SK-N-DZ (cell line): Measurements from ENCODE around the gene ARID3A.
"Not testable (repeated sequence)": the region's sequence is repeated elsewhere in the genome, so short reads cannot be mapped to it uniquely, and the experiment has no call there.

Experiments
- DNase-seq: peaks from one replicate; pipeline ENCODE4 v3.0.0-alpha.2; 2015; ENCODE audit warnings: low spot score

ARID3A gene

DNA sequence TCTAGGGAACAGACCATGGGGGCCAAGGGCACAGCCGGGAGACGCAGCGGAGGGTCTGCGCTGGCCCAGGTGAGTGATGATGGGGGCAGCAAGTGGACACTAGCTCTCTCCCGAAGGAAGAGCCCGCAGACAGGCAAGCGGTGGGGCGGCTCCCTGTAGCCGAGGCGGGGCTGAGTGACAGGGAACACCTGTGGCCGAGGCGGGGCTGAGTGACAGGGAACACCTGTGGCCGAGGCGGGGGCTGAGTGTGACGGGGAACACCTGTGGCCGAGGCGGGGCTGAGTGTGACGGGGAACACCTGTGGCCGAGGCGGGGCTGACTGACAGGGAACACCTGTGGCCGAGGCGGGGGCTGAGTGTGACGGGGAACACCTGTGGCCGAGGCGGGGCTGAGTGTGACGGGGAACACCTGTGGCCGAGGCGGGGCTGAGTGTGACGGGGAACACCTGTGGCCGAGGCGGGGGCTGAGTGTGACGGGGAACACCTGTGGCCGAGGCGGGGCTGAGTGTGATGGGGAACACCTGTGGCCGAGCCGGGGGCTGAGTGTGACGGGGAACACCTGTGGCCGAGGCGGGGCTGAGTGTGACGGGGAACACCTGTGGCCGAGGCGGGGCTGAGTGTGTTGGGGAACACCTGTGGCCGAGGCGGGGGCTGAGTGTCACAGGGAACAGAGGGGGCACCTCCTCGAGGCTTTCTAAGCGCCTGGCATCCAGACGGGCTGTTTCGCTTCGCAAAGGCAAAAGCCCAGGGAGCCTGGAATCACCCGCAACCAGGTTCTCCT lies 34.2 kb upstream of the ARID3A start:
- DNase-seq = not testable (repeated sequence)

GRCh38 chr19:892243-892893 lies 33.5 kb upstream of the ARID3A start:
- DNase-seq = no peak

- DNase-seq = peak; percentile 95
These were observed 32.7 kb upstream of the ARID3A start, which contains the start of the genes MED16 and RNU6-9 for GRCh38 chr19:892894-893689. MED16 (minus strand) TSS chr19:893187; CDS start chr19:891131, 2,056 bp downstream. RNU6-9 (plus strand) TSS chr19:893484.

DNA sequence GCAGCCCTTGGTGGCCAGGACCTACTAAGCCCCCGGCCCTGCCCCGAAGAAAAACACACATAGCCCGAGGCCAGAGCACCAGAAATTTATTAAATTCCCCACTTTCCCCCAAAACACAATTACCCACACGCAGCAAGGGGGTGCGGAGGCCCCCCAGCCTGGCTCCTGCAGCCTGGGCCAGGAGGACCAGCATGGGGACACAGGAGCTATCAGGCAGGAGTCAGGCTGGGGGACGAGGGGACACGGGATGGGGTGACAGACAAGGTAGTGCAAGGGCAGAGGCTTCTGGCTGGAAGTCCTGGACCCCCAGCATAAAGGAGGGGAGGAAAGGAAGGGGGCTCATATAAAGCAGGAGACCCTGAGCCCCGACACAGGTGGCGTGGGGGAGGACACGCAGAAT lies 29.4 kb upstream of the ARID3A start:
- DNase-seq = no peak

- no peak for DNase-seq
These were observed 28.8 kb upstream of the ARID3A start for GRCh38 chr19:896999-897398.

DNA sequence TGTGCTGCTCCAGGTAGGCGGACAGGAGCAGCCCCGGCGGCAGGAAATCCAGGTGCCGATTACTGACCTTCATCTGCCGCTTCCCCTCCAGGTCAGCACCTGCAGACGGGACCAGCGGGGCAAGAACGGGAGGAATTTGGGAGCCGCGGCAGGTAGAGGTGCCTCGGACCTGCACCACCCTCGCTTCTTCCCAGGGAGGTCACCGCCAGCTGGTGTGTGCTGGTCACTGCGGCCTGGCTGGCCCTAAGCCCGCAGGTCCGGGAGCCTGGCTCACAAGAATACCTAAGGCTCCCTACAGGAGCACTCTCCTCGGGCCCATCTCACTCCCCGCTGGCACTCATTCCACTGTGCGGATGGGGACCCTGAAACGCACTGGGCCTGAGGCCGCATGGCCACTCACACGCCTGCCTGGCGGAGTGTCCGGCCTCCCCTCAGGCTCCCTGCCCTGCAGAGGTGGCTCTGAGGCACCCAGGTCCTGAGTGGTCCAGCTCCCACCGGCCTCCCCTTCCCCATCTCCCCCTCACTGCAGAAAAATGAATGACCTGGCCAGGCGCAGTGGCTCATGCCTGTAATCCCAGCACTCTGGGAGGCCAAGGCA lies 28.3 kb upstream of the ARID3A start:
- DNase-seq = no peak

GRCh38 chr19:898663-899062 lies 27.2 kb upstream of the ARID3A start:
- DNase-seq = peak; percentile 82

- DNase-seq = no peak
These were observed 26.3 kb upstream of the ARID3A start for GRCh38 chr19:899336-900042.

- no peak for DNase-seq
These were observed 25.9 kb upstream of the ARID3A start for GRCh38 chr19:900043-900301.

DNA sequence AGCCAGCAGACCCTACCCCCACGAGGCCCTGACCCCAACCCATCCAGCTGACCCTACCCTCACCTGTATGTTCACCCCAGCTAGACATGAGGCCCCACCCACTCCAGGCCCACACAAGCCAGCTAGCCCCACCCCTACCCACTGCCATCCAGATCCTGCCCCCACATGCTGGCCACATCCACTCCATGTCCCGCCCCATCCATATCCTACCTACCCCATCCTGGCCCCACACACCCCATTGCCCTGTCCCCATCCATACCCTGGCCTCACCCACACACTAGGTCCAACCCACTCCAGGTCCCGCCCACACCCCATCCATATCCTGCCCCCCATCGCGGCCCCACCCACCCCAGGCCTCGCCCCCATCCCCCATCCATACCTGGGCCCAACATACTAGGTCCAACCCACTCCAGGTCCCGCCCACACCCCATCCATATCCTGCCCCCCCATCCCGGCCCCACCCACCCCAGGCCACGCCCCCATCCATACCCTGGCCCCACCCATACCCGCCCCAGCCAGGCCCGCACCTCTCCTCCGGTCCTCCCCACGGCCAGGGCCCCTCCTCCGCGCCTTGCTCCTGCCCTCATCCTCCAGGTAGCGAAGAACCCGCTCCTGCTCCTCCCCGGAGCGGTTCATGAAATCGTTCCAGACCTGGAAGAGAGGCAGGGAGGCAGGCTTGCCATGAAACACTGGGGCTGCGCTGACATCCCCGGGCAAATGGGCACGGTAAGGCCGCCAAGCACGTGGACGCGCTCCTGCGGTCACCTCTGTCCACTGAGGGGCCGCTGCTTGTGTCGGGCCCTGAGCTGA lies 25.3 kb upstream of the ARID3A start:
- DNase-seq = no peak

DNA sequence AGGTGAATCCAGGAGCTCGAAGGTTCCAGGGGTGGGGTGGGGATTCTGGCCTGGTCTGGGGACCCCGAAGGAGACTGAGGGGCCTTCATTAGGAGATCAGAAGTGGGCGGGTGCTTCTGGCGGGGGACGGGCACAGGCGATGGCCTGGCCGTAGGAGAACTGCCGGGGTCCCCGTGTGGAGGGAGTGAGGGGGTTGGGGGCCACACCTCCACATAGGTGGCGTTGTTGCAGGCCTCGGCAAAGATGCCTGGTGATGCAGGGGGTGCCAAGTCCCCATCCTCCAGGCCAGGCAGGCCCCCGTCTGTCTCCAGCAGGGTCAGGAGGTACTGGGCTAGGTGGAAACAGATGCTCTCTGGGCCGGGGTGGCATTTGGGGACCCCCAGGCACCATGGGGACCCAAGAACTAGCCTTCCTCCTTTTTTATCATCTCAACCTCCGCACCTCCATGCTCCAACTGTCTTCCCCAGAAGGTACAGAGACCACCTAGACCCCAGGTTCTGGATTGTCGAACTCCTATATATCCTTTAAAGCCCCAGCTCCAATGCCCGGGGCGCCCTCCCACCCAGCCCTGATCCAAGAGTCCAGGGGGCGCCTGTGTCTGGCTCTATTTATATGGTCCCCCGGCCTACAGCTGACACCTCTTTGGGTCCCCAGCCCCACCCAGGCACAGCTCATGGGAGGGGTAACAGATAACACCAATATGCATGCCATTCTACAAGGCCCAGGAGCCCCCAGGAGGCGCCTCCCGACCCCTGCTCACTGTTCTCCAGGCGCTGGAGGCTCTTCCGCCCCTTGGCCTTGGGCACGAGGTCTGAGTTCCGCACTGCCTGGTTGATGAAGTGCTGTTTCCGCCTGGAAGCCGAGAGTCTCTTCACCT lies 24.4 kb upstream of the ARID3A start:
- no peak for DNase-seq

DNA sequence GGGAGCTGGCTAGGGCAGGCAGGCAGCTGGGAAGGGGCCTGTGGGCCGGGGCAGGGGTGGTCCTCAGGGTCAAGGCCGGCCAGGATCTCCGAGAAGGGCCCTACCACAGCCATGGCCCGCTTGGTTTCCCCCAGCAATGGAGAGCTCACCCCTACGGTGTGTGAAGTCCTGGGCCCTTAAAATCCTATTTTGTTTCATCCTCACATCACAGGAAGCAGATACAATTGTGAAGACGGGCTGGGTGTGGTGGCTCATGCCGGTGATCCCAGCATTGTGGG lies 23.8 kb upstream of the ARID3A start:
- DNase-seq = no peak

DNA sequence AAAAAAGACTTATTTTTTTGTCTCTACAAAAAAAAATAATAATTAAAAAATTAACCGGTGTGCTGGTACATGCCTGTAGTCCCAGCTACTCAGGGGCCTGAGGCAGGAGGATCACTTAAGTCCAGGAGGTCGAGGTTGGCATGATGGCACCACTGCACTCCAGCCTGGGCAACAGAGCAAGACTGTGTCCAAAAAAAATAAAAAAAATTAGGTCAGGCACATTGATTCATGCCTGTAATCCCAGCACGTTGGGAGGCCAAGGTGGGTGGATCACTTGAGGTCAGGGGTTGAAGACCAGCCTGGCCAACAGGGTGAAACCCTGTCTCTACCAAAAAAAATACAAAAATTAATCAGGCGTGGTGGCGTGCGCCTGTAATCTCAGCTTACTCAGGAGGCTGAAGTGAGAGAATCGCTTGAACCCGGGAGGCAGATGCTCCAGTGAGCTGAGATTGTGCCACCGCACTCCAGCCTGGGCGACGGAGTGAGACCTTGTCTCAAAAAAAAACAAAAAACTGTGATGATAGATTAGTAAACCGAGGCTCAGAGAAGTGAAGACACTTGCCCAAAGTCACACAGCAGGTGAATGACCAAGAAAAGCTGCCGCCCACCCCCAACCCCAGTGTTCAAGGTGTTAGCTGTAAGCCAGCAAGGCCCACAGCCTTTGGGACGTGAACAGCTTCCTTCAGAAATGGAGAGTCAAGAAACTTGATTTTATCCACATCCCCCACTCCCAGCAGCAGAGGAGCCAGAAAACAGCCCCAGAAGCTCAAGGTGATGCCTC lies 23.2 kb upstream of the ARID3A start:
- no peak for DNase-seq

DNA sequence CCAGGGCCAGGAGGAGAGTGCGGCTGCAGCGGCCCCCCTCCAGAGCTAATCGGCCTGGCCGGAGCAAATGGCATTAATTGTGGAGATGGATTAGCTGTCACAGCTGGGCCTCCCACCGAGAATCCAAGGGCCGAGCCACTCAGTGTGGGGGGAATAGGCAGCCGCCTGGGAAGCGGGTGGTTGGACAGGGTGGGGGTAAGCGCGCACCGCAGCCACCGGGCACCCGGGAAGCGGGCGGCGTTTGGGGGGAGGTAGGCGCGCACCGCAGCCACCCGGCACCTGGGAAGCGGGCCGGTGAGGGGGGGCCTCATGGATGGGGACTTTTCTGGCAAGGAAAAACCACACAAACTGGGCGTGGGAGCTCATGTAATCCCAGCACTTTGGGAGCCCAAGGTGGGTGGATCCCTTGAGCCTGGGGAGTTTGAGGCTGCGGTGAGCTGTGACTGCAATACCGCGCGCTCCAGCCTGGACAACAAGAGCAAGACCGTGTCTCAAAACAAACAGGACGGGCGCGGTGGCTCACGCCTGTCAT lies 22.5 kb upstream of the ARID3A start:
- DNase-seq = peak; percentile 43

DNA sequence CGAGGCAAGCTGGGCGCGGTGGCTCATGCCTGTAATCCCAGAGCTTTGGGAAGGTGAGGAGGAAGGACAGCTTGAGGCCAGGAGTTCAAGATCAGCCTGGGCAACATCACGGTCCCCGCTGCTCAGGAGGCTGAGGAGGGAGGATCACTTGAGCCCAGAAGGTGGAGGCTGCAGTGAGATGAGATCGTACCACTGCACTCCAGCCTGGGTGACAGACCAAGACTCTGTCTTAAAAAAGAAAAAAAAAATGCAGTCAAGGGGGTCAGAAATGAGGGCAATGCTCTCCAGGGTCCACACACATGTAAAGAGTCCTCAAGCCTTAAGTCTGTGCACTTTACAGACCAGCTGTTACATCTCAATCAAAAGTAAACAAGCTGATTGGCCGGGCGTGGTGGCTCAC lies 21.3 kb upstream of the ARID3A start:
- DNase-seq = no peak

DNA sequence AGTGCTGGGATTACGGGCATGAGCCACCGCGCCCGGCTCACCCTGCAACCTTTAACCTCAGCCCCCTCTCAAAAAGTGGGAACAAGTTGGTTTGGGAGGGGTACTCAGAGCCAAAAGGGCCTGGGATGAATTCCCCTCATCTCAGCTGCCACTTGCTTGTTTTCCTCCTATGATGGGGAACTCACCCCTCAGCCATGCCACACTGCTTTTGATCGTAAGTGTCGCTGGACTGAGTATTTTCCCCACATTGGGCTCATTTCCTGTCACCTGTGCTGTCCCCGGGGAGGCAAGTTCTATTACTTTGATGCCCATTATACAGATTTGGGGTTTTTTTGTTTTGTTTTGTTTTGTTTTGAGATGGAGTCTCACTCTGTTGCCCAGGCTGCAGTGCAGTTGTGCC lies 19.4 kb upstream of the ARID3A start:
- DNase-seq = no peak

DNA sequence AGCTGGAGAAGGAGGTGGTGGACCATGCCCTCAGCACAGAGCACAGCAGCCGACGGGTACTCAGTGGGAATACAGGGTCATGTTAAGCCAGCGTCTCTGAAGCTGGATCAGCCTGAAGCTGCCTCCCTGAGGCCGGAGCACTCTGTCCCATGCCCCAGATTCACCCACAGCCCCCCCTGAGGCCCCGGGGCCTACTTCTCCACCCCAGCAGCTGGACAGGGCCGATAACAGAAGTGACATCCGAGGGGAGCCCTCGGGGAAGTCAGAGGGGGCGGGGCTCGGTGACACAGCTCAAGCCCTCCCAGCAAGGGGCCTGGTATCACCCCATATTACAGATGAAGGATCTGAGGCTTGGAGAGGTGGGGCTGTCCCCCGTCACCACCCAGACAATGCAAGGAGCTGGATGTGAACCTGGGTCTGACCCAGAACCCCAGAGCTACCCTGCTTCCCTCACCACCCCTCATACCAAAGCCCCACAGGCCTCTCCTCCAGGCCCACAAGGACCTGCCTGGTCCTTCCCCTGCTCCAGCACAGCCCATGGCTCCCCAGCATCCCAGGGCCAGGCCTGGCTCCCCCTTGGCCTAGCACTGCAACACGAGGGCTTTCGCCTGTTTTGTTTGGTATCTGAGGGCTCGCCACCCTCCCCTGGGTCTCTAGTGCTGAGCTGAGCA lies 18.5 kb upstream of the ARID3A start:
- DNase-seq = no peak
